NCI-H2107 (cell line): Measurements from ENCODE around the gene MTMR2.
"Not testable (repeated sequence)": the region's sequence is repeated elsewhere in the genome, so short reads cannot be mapped to it uniquely, and the experiment has no call there.

ENCODE experiments used
- DNase-seq: peaks from one replicate; lab custom pipeline; 2025; lab: John Stamatoyannopoulos, UW

Gene MTMR2

GRCh38 chr11:95816037-95816436, 107.9 kb downstream of the MTMR2 start:
- DNase-seq, result no peak

- not testable (repeated sequence) for DNase-seq
Measured at GRCh38 chr11:95811052-95811451, 112.9 kb downstream of the MTMR2 start.

- not testable (repeated sequence) for DNase-seq
Measured at GRCh38 chr11:95806464-95806863, 117.4 kb downstream of the MTMR2 start.

- DNase-seq, result no peak
Measured at GRCh38 chr11:95805869-95806268, 118.0 kb downstream of the MTMR2 start.

GRCh38 chr11:95803973-95804372, 119.9 kb downstream of the MTMR2 start:
- no peak for DNase-seq

GRCh38 chr11:95802806-95803205, 121.1 kb downstream of the MTMR2 start:
- DNase-seq, result no peak

GRCh38 chr11:95800438-95800837, 123.5 kb downstream of the MTMR2 start:
- DNase-seq, result no peak

GRCh38 chr11:95799546-95799945, 124.4 kb downstream of the MTMR2 start:
- no peak for DNase-seq

- no peak for DNase-seq
Measured at GRCh38 chr11:95796501-95796900, 127.4 kb downstream of the MTMR2 start.

- DNase-seq, result no peak
Measured at GRCh38 chr11:95795627-95796295, 128.1 kb downstream of the MTMR2 start.

GRCh38 chr11:95794086-95794485, 129.8 kb downstream of the MTMR2 start:
- DNase-seq, result no peak

- DNase-seq, result no peak
Measured at GRCh38 chr11:95793116-95793515, 130.8 kb downstream of the MTMR2 start.

- no peak for DNase-seq
Measured at GRCh38 chr11:95792700-95793099, 131.2 kb downstream of the MTMR2 start.

GRCh38 chr11:95792200-95792599, 131.7 kb downstream of the MTMR2 start:
- DNase-seq, result no peak

GRCh38 chr11:95791709-95792033, 132.2 kb downstream of the MTMR2 start:
- DNase-seq, result no peak

GRCh38 chr11:95790933-95791708, 132.8 kb downstream of the MTMR2 start:
- DNase-seq, result peak; percentile 19

- peak; percentile 90 for DNase-seq
Measured at GRCh38 chr11:95790123-95790932, 133.6 kb downstream of the MTMR2 start, which contains the start of gene CEP57. CEP57 (plus strand) TSS chr11:95790498; CDS start chr11:95790699, 201 bp downstream.

- peak; percentile 95 for DNase-seq
Measured at GRCh38 chr11:95789506-95790122, 134.3 kb downstream of the MTMR2 start, which contains the start of gene FAM76B. FAM76B (minus strand) TSS chr11:95789782; CDS start chr11:95789478, 304 bp downstream.

GRCh38 chr11:95788921-95789505, 134.9 kb downstream of the MTMR2 start:
- DNase-seq, result no peak
